ENCODE data around the gene ADGRA3. TPM values are rescaled to one million over a fixed set of nuclear protein-coding genes. Genes with fewer than 3 reads are reported as not detected.

Gene ADGRA3
- total RNA-seq, 1 experiment from 2014 or later: 40.5 TPM

DNA sequence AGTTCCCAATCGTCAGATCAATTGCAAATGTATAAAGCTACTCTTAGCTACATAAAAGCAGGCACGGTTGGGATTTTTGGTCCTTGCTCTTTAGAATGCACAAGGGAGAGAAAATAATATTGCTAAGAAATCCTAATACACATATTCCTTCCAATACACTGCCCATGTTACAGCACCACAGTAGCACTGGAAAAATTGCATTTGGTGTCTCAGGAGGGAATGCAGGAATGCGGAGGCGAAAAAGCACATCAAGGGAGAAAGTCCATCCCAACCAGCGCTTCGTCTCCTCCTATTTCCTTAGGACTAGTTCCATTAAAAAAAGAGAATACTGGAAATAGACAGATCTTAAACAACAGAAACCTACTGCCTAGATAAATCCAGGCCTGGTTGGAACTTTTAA lies 23.9 kb downstream of the ADGRA3 start:
- CTCF ChIA-PET: no interaction called here
- no peak for DNase-seq (ENCODE audit: low spot score)
- H3K27ac Mint-ChIP-seq: peak overlapping the region; percentile 75
- TF ChIP-seq, protein P1, sequence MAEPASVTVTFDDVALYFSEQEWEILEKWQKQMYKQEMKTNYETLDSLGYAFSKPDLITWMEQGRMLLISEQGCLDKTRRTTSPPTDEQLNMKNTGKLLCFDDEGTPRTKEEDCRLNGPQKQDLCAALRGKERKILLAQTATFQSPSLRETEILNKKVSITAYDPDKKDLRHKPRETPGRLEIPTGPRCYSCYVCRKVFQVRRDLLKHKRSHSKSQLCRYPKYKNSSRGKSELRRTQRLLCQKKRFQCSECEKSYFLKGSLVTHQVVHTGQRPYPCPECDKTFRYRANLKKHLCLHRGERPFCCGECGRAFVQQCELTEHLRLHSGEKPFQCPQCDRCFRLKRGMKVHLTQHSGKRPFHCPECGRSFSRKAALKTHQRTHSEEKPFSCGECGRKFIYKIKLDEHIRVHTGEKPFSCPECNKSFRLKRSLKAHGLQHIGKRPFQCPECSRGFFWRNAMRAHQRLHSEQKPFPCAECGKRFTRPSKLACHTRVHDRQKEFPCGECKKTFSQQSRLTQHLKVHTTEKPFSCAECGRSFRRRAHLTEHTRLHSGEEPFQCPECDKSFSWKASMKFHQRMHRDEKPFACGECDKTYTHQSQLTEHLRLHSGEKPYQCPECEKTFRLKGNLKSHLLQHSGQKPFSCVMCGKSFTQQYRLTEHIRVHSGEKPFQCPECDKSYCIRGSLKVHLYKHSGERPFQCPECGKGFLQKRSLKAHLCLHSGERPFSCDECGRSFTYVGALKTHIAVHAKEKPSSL (CRISPR knock-in tag; conservative IDR thresholded peaks at IDR 0.05): no peak
- TF ChIP-seq, protein P2, sequence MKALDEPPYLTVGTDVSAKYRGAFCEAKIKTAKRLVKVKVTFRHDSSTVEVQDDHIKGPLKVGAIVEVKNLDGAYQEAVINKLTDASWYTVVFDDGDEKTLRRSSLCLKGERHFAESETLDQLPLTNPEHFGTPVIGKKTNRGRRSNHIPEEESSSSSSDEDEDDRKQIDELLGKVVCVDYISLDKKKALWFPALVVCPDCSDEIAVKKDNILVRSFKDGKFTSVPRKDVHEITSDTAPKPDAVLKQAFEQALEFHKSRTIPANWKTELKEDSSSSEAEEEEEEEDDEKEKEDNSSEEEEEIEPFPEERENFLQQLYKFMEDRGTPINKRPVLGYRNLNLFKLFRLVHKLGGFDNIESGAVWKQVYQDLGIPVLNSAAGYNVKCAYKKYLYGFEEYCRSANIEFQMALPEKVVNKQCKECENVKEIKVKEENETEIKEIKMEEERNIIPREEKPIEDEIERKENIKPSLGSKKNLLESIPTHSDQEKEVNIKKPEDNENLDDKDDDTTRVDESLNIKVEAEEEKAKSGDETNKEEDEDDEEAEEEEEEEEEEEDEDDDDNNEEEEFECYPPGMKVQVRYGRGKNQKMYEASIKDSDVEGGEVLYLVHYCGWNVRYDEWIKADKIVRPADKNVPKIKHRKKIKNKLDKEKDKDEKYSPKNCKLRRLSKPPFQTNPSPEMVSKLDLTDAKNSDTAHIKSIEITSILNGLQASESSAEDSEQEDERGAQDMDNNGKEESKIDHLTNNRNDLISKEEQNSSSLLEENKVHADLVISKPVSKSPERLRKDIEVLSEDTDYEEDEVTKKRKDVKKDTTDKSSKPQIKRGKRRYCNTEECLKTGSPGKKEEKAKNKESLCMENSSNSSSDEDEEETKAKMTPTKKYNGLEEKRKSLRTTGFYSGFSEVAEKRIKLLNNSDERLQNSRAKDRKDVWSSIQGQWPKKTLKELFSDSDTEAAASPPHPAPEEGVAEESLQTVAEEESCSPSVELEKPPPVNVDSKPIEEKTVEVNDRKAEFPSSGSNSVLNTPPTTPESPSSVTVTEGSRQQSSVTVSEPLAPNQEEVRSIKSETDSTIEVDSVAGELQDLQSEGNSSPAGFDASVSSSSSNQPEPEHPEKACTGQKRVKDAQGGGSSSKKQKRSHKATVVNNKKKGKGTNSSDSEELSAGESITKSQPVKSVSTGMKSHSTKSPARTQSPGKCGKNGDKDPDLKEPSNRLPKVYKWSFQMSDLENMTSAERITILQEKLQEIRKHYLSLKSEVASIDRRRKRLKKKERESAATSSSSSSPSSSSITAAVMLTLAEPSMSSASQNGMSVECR (CRISPR knock-in tag; IDR thresholded peaks at IDR 0.05; ENCODE audit: borderline replicate concordance): no peak
- peak; percentile 60 for ATAC-seq
- no peaks in the 10 kb centered on the region for H3K9me3 Mint-ChIP-seq
- peaks cover 5% of the 10 kb centered on the region; the same call in 1 of the 2 replicates for H3K36me3 Mint-ChIP-seq
- POLR2A ChIA-PET: no interaction called here
- H3K4me3 Mint-ChIP-seq: no peak overlapping the region
- no peaks in the 10 kb centered on the region for H3K27me3 Mint-ChIP-seq (ENCODE audit: low read depth)
- peaks cover 66% of the 10 kb centered on the region for H3K4me1 Mint-ChIP-seq

DNA sequence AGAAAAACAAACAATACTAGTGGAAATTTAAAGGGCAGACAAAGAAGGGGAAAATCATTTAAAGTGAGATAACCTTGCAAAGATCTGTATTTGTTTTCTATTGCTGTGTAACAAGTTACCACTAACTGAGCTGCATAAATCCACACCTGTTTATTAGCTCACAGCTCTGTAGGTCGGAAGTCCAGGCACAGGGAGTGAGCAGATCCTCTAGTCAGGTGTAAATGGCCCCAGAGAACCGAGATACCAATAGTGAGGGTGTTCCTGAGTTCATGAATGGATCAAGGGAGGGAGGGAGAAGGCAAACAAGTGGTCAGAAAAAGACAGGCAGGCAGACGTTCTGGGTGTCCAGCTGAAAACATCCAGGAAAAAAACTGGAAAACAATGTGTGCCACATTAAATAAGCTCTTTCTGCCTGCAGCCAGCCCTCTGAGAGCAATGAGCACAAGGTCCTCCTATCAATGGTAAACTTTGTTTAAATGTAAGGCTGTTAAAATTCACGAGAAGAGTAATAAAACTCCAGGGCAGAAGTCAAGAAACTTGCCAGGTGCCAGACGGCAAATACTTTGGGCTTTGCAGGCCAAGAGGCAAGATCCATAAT lies 25.0 kb downstream of the ADGRA3 start:
- peak overlapping the region; percentile 1; the same call in 1 of the 2 replicates for H3K4me3 Mint-ChIP-seq
- H3K9me3 Mint-ChIP-seq: no peaks in the 10 kb centered on the region
- ATAC-seq (peak; percentile 74), DNase-seq (ENCODE audit: low spot score) (no peak)
- TF ChIP-seq, protein P3, sequence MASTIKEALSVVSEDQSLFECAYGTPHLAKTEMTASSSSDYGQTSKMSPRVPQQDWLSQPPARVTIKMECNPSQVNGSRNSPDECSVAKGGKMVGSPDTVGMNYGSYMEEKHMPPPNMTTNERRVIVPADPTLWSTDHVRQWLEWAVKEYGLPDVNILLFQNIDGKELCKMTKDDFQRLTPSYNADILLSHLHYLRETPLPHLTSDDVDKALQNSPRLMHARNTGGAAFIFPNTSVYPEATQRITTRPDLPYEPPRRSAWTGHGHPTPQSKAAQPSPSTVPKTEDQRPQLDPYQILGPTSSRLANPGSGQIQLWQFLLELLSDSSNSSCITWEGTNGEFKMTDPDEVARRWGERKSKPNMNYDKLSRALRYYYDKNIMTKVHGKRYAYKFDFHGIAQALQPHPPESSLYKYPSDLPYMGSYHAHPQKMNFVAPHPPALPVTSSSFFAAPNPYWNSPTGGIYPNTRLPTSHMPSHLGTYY (CRISPR knock-in tag; IDR thresholded peaks at IDR 0.05): no peak
- no peak for TF ChIP-seq ZNF317 (CRISPR knock-in tag; IDR thresholded peaks at IDR 0.05; ENCODE audit: borderline replicate concordance, low read depth)
- TF ChIP-seq ZNF138 (CRISPR knock-in tag; conservative IDR thresholded peaks at IDR 0.05): no peak
- no peak for TF ChIP-seq FOXK1 (CRISPR knock-in tag; IDR thresholded peaks at IDR 0.05)
- no peak for TF ChIP-seq NFE2L1 (CRISPR knock-in tag; IDR thresholded peaks at IDR 0.05)
- no peak for TF ChIP-seq ATF1 (CRISPR knock-in tag; IDR thresholded peaks at IDR 0.05)
- no peak for TF ChIP-seq ZNF219 (CRISPR knock-in tag; IDR thresholded peaks at IDR 0.05; ENCODE audit: borderline replicate concordance)
- no peak for TF ChIP-seq NR2C2 (CRISPR knock-in tag; IDR thresholded peaks at IDR 0.05)
- CTCF ChIA-PET: interaction anchor here (1.1 kb wide), 1 partner anchor 15 kb away, joined by 3 read pairs; no protein-coding TSS in a partner anchor
- POLR2A ChIA-PET: interaction anchor here (0.6 kb wide), 1 partner anchor 105 kb away, joined by 3 read pairs; no protein-coding TSS in a partner anchor
- peak overlapping the region; percentile 68 for H3K27ac Mint-ChIP-seq
- H3K36me3 Mint-ChIP-seq: peaks cover 2% of the 10 kb centered on the region; the same call in 1 of the 2 replicates
- H3K27me3 Mint-ChIP-seq (ENCODE audit: low read depth): no peaks in the 10 kb centered on the region
- H3K4me1 Mint-ChIP-seq: peaks cover 66% of the 10 kb centered on the region

DNA sequence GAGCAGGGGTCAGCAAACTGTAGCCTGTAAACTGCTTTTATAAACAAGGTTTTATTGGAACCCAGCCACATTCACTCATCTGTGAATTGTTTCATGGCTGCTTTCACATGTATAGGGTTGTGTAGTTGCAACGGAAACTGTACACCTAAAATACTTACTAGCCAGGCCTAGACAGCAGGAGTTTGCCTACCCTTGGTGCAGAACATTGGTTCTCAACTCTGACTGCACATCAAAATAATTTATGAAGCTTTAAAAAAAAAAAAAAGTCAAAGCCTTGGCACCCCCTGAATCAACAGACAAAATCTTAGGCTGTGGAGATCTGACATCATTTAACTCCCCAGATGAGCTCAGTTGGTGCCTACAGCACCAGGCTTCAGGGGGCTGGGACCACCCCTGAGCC lies 27.8 kb downstream of the ADGRA3 start:
- H3K27ac Mint-ChIP-seq: peak overlapping the region; percentile 9; the same call in 1 of the 2 replicates
- DNase-seq (ENCODE audit: low spot score) (no peak), ATAC-seq (no peak)
- H3K36me3 Mint-ChIP-seq: no peaks in the 10 kb centered on the region; the same call in 1 of the 2 replicates
- CTCF ChIA-PET: interaction anchor here (0.7 kb wide), 1 partner anchor 134 kb away, joined by 3 read pairs; no protein-coding TSS in a partner anchor
- POLR2A ChIA-PET: interaction anchor here (1.4 kb wide), 1 partner anchor 27 kb away, joined by 3 read pairs; no protein-coding TSS in a partner anchor
- no peaks in the 10 kb centered on the region for H3K27me3 Mint-ChIP-seq (ENCODE audit: low read depth)
- peaks cover 79% of the 10 kb centered on the region for H3K4me1 Mint-ChIP-seq
- H3K9me3 Mint-ChIP-seq: no peaks in the 10 kb centered on the region
- no peak overlapping the region for H3K4me3 Mint-ChIP-seq
- TF ChIP-seq GTF2I (CRISPR knock-in tag; conservative IDR thresholded peaks at IDR 0.05) (no peak), SMAD4 (CRISPR knock-in tag; IDR thresholded peaks at IDR 0.05) (no peak), NFYB (CRISPR knock-in tag; conservative IDR thresholded peaks at IDR 0.05; ENCODE audit: low read depth) (no peak)
- TF ChIP-seq, protein P4, sequence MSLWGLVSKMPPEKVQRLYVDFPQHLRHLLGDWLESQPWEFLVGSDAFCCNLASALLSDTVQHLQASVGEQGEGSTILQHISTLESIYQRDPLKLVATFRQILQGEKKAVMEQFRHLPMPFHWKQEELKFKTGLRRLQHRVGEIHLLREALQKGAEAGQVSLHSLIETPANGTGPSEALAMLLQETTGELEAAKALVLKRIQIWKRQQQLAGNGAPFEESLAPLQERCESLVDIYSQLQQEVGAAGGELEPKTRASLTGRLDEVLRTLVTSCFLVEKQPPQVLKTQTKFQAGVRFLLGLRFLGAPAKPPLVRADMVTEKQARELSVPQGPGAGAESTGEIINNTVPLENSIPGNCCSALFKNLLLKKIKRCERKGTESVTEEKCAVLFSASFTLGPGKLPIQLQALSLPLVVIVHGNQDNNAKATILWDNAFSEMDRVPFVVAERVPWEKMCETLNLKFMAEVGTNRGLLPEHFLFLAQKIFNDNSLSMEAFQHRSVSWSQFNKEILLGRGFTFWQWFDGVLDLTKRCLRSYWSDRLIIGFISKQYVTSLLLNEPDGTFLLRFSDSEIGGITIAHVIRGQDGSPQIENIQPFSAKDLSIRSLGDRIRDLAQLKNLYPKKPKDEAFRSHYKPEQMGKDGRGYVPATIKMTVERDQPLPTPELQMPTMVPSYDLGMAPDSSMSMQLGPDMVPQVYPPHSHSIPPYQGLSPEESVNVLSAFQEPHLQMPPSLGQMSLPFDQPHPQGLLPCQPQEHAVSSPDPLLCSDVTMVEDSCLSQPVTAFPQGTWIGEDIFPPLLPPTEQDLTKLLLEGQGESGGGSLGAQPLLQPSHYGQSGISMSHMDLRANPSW (CRISPR knock-in tag; conservative IDR thresholded peaks at IDR 0.05; ENCODE audit: low read depth): no peak
- TF ChIP-seq, protein P5, sequence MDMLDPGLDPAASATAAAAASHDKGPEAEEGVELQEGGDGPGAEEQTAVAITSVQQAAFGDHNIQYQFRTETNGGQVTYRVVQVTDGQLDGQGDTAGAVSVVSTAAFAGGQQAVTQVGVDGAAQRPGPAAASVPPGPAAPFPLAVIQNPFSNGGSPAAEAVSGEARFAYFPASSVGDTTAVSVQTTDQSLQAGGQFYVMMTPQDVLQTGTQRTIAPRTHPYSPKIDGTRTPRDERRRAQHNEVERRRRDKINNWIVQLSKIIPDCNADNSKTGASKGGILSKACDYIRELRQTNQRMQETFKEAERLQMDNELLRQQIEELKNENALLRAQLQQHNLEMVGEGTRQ (CRISPR knock-in tag; IDR thresholded peaks at IDR 0.05): no peak
- TF ChIP-seq, protein P6, sequence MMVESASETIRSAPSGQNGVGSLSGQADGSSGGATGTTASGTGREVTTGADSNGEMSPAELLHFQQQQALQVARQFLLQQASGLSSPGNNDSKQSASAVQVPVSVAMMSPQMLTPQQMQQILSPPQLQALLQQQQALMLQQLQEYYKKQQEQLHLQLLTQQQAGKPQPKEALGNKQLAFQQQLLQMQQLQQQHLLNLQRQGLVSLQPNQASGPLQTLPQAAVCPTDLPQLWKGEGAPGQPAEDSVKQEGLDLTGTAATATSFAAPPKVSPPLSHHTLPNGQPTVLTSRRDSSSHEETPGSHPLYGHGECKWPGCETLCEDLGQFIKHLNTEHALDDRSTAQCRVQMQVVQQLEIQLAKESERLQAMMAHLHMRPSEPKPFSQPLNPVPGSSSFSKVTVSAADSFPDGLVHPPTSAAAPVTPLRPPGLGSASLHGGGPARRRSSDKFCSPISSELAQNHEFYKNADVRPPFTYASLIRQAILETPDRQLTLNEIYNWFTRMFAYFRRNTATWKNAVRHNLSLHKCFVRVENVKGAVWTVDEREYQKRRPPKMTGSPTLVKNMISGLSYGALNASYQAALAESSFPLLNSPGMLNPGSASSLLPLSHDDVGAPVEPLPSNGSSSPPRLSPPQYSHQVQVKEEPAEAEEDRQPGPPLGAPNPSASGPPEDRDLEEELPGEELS (CRISPR knock-in tag; IDR thresholded peaks at IDR 0.05): no peak
